ENCODE data around the gene DSCAM. TPM values are rescaled to one million over a fixed set of nuclear protein-coding genes. Genes with fewer than 3 reads are reported as not detected.
"Not testable (repeated sequence)": the region's sequence is repeated elsewhere in the genome, so short reads cannot be mapped to it uniquely, and the experiment has no call there.

Gene DSCAM
- total and polyA plus RNA-seq, 2 donors (not counting 1 experiment from before 2014, with no cell fraction given), result under 0.01 to 0.01 TPM

DNA sequence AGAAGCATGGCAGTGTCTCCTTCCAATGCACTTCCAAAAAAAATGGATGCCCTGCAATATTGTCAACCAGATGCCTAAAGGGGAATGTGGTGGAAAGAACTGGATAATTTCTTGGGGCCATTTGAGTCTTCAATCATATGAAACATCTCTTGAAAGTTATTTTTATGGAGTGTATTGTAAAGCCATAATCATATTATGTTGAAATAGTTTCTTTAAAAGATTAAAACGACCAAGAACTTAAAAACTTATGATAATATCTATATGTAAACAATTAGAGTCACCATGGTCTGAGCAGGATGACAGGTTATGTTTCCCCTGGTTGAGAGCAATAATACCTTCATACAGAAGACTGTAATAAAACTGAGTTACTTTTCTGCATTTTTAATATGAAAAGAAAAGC is 522.6 kb downstream of the DSCAM start:
- Histone ChIP-seq H3K9ac (ENCODE audit: insufficient read depth, low read length) (no peak overlapping the region), H2AFZ (ENCODE audit: low read length) (no peak overlapping the region), H3K79me2 (ENCODE audit: control insufficient read depth, insufficient read depth, low read length) (no peaks in the 10 kb centered on the region), H3K4me1 (ENCODE audit: control insufficient read depth, extremely low read depth, insufficient read depth, low read length) (no peaks in the 10 kb centered on the region), H3K4me3 (replicated peaks in 1 of 4; ENCODE audit: control extremely low read depth in 1 of 4, insufficient read depth in 1 of 4, low read depth in 3 of 4, low read length in 4 of 4) (no peak overlapping the region), H3K27ac (ENCODE audit: insufficient read depth, low read length) (no peak overlapping the region), H3K9me3 (ENCODE audit: control insufficient read depth, insufficient read depth, low read depth, low read length) (no peaks in the 10 kb centered on the region), H4K20me1 (ENCODE audit: control insufficient read depth, extremely low read depth, insufficient read depth, low read length) (no peaks in the 10 kb centered on the region), H3K27me3 (ENCODE audit: control insufficient read depth, insufficient read depth, low read length) (no peaks in the 10 kb centered on the region), H3K4me2 (ENCODE audit: extremely low read depth, insufficient read depth, low read length) (no peak overlapping the region), H3K36me3 (ENCODE audit: control insufficient read depth, insufficient read depth, low read length) (no peaks in the 10 kb centered on the region)
- TF ChIP-seq, protein P1, sequence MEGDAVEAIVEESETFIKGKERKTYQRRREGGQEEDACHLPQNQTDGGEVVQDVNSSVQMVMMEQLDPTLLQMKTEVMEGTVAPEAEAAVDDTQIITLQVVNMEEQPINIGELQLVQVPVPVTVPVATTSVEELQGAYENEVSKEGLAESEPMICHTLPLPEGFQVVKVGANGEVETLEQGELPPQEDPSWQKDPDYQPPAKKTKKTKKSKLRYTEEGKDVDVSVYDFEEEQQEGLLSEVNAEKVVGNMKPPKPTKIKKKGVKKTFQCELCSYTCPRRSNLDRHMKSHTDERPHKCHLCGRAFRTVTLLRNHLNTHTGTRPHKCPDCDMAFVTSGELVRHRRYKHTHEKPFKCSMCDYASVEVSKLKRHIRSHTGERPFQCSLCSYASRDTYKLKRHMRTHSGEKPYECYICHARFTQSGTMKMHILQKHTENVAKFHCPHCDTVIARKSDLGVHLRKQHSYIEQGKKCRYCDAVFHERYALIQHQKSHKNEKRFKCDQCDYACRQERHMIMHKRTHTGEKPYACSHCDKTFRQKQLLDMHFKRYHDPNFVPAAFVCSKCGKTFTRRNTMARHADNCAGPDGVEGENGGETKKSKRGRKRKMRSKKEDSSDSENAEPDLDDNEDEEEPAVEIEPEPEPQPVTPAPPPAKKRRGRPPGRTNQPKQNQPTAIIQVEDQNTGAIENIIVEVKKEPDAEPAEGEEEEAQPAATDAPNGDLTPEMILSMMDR (conservative IDR thresholded peaks at IDR 0.05 in 1 of 2, IDR thresholded peaks at IDR 0.05 in 1 of 2; ENCODE audit: low read depth in 1 of 2, low read length in 2 of 2), result no peak
- TF ChIP-seq EZH2 (IDR thresholded peaks at IDR 0.05; ENCODE audit: low read length, missing control alignments), result no peak
- DNase-seq (ENCODE audit: low read depth in 2 of 2), result no peak

DNA sequence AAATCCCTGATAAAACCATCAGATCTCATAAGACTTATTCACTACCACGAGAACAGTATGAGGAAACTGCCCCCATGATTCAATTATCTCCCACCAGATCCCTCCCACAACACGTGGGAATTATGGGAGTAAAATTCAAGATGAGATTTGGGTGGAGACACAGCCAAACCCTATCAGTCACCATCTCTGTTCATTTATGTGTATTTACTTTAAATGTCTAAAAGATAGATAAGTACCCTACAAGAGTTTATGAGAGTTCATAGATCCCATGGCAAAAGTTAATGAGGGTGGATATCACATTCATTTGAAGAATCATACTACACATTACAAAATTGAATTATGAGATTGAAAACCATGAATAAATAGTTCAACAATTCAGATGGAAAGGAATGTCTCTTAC is 526.2 kb downstream of the DSCAM start:
- not testable (repeated sequence) for H3K4me2 ChIP-seq (ENCODE audit: extremely low read depth, insufficient read depth, low read length); H3K27ac ChIP-seq (ENCODE audit: insufficient read depth, low read length); H3K79me2 ChIP-seq (ENCODE audit: control insufficient read depth, insufficient read depth, low read length); H2AFZ ChIP-seq (ENCODE audit: low read length); H3K9me3 ChIP-seq (ENCODE audit: control insufficient read depth, insufficient read depth, low read depth, low read length); H3K4me3 ChIP-seq (replicated peaks in 1 of 4; ENCODE audit: control extremely low read depth in 1 of 4, insufficient read depth in 1 of 4, low read depth in 3 of 4, low read length in 4 of 4); H4K20me1 ChIP-seq (ENCODE audit: control insufficient read depth, extremely low read depth, insufficient read depth, low read length); DNase-seq (ENCODE audit: low read depth in 2 of 2); H3K9ac ChIP-seq (ENCODE audit: insufficient read depth, low read length); H3K4me1 ChIP-seq (ENCODE audit: control insufficient read depth, extremely low read depth, insufficient read depth, low read length); H3K27me3 ChIP-seq (ENCODE audit: control insufficient read depth, insufficient read depth, low read length); H3K36me3 ChIP-seq (ENCODE audit: control insufficient read depth, insufficient read depth, low read length)

DNA sequence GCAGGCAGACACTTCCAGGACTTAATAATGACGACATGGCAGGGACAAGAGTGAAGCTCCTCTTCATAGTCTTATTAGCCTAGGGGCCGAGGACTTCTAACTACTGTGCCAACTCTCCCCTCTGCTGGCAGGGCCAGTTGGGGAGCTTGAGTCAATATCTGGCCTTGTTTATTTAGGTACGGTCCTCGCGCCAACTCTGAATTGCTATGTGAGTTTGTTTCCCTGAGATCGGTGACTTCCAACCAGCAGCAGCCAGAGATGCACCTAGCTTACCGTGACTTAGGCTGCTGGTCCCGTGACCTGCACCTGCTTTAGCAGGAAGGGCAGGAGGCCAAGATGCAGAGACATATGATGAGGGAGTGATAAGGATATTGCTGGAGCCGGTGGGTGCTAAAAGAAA is 528.6 kb downstream of the DSCAM start:
- H3K9me3 ChIP-seq (ENCODE audit: control insufficient read depth, insufficient read depth, low read depth, low read length), result no peaks in the 10 kb centered on the region
- no peak for DNase-seq (ENCODE audit: low read depth in 2 of 2)
- H3K79me2 ChIP-seq (ENCODE audit: control insufficient read depth, insufficient read depth, low read length), result no peaks in the 10 kb centered on the region
- TF ChIP-seq, protein P1 (conservative IDR thresholded peaks at IDR 0.05 in 1 of 2, IDR thresholded peaks at IDR 0.05 in 1 of 2; ENCODE audit: low read depth in 1 of 2, low read length in 2 of 2), result no peak
- no peak for TF ChIP-seq EZH2 (IDR thresholded peaks at IDR 0.05; ENCODE audit: low read length, missing control alignments)
- no peak overlapping the region for H2AFZ ChIP-seq (ENCODE audit: low read length)
- H3K36me3 ChIP-seq (ENCODE audit: control insufficient read depth, insufficient read depth, low read length), result no peaks in the 10 kb centered on the region
- H3K27me3 ChIP-seq (ENCODE audit: control insufficient read depth, insufficient read depth, low read length), result no peaks in the 10 kb centered on the region
- no peak overlapping the region for H3K9ac ChIP-seq (ENCODE audit: insufficient read depth, low read length)
- no peak overlapping the region for H3K4me2 ChIP-seq (ENCODE audit: extremely low read depth, insufficient read depth, low read length)
- H3K27ac ChIP-seq (ENCODE audit: insufficient read depth, low read length), result no peak overlapping the region
- H3K4me3 ChIP-seq (replicated peaks in 1 of 4; ENCODE audit: control extremely low read depth in 1 of 4, insufficient read depth in 1 of 4, low read depth in 3 of 4, low read length in 4 of 4), result no peak overlapping the region
- H3K4me1 ChIP-seq (ENCODE audit: control insufficient read depth, extremely low read depth, insufficient read depth, low read length), result no peaks in the 10 kb centered on the region
- H4K20me1 ChIP-seq (ENCODE audit: control insufficient read depth, extremely low read depth, insufficient read depth, low read length), result no peaks in the 10 kb centered on the region
